CD4-positive, alpha-beta T cell treated with Interleukin-2 at 100 ng/mL for 4 hours (primary cell): ENCODE data around the gene PKDREJ.

Experiments
- DNase-seq: peaks from one replicate; pipeline ENCODE4 v3.0.0-alpha.2; 2020; ENCODE audit warnings: low spot score

The PKDREJ gene

DNA sequence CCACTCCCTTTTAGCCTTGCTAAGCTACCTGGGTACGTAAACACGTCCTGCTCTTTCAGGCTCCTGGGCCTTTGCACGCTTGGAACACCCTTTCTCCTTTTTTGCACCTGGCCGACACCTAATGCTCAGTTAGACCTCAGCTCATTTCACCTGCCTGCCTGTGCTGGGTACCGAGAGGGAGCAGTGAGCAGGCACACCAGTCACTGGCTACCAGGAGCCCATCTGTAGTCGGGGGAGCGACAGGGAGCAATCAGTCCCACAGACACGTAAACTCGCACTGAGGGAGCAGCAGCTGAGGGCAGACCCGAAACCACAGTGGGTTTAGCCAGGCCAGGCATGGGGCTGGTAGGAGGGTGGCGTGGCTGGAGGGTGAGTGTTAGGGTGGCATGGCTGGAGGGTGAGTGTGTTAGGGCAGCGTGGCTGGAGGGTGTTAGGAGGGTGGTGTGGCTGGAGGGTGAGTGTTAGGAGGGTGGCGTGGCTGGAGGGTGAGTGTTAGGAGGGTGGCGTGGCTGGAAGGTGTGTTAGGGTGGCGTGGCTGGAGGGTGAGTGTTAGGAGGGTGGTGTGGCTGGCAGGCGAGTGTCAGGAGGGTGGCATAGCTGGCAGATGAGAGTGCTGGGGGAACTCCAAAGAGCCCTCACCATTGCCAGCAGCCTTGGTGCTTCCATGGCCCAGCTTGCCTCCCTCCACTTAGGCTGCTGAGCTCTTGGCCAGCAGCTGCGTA is 27.1 kb upstream of the PKDREJ start:
- no peak for DNase-seq

- peak; percentile 52 for DNase-seq
These were observed 26.2 kb upstream of the PKDREJ start for GRCh38 chr22:46289244-46289891.

- DNase-seq, result no peak
These were observed 25.7 kb upstream of the PKDREJ start for GRCh38 chr22:46288846-46289243.

DNA sequence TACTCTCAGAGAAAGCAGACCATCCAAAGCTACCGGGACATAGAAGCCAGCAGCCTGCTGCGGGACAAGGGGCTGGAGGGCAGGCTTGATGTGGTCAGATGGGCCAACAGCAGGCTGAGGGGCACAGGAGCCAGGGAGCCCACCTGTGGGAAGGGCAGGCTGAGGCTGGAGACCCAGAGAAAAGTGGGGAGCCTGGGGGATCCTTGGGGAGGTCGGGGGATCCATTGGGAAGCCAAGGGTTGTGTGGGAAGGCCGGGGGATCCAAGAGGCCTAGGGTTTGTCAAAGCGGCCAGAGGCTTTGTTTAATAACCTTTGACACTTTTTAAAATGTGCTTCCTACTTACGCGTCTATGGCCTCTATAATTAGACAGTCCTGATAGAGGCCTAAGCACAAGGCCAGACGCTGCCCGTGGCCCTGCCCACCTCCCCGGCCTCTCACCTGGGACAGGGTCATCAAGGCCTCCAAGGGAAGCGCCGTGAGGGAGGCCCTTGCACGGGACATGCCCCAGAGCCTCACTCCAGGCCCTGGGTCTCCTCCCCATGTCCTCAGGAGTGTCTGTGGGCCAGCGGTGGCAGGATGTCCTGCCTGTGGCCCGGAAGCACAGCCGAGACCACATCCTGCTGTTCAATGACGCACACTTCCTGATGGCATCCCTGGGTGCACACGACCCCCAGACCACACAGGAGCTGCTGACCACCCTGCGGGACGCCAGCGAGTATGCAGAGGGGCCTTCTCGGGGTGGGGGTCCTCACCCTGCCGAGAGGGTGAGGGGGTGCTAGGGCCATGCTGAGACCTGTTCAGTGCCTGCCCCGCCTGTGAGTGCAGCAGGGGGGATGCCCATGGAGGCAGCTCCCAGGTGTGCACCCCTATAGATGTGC is 25.0 kb upstream of the PKDREJ start:
- DNase-seq, result peak; percentile 27

DNA sequence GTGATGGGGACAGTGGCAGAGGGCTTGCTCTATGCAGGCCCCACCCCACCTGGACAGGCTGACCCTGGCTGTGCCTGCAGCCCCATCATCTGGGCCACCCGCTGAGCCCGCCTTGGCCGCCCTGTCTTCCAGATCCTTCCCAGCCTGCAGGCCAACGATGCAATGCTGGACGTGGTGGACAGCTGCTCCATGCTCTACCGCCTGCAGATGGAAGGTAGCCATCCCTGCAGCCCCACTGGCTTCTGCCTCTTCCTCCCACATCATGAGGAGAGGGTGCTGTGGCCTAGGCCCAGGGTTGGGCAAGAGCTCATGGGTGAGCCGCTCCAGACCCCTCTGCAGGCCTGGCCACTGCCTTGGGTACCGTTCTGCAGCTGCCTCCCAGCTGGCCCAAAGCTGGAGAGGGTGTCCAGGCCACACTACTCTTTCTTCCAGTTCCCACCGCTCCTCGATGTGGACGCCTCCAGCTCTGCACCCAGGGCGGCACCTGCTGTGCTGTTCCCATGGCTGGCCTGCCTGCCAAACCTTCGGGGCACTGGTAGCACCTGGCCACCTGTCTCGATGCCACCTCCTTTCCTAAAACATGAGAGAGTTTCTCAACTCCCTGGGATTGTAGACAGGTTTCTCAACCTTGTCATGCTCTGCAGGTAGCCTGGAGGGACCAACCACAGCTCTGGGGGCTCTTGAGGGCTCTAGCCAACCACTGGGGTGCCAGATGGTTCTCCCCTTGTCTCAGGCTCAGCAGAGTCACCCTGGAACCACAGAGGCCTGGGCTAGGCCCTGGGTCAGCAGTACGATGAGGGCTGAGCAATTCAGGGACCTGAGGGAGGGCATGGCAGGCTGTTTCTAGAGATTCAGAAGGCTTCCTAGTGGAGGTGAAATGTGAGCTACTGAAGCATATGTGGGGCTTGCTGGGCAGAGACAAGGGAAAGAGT is 24.1 kb upstream of the PKDREJ start:
- no peak for DNase-seq

- DNase-seq, result no peak
These were observed 22.9 kb upstream of the PKDREJ start for GRCh38 chr22:46286006-46286405.

GRCh38 chr22:46281866-46282678 is 18.9 kb upstream of the PKDREJ start:
- DNase-seq, result no peak

DNA sequence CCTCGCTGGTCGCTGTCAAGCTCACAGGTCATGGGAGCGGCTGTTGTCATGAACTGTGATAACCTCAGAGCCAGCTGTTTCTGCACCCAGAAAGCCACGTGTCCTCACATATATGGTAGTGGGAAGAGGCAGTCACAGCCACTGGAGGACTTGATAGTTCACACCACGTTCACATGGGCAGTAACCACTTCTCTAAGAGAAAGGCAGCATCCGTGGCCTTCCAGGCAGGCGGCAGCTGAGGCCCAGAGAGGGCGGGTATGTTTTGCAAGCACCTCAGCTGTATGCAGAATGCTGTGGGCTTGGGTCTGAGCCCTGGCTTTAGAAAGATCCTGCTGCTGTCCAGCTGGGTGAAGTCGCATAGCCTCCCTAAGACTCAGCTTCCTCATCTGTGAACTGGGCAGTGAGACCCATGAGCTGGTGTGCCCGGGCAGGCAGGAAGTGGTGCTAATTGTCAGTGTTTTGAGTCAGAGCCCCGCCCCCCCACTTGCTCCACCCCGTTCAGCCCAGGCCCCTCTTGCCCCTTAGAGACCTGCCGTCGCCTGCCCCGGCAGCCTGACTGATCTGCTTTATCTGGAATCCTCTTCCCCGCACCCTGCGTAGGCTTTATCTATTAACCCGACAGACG is 18.0 kb upstream of the PKDREJ start:
- DNase-seq, result peak; percentile 56

DNA sequence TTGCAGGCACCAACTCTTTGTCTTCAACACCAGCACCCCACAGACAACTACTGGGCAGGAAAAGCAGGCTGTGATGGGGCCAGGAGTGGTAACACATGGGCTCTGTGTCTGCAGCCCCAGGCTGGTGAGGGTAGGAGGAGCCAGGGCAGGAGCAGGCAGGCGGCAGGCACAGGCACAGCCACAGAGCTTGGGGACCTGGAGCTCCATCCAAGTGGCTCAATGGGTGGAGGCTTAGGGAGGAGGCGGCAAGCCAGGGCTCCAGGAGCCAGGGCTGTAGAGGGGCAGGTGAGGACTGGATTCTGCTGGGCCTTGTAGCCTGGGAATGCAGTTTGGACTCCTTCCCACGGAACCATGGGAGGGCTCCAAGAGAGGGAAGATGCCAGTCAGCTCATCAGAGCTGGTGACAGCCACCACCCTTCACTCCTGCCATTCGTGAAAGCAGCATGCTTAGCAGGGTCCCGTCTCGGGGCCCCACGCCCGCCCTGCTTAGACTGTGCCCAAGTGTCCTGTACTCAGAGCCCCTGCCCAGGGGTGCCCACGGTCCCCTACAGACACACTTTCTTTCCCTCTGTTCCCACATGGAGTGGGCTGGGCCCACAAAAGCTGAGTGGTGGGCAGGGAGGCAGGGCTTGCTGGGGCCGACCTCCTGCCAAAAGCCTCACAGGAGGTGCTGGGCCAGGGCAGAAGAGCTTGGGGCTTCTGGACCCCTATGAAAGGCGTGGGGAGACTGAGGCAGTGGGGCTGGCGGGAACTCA is 17.1 kb upstream of the PKDREJ start:
- no peak for DNase-seq

DNA sequence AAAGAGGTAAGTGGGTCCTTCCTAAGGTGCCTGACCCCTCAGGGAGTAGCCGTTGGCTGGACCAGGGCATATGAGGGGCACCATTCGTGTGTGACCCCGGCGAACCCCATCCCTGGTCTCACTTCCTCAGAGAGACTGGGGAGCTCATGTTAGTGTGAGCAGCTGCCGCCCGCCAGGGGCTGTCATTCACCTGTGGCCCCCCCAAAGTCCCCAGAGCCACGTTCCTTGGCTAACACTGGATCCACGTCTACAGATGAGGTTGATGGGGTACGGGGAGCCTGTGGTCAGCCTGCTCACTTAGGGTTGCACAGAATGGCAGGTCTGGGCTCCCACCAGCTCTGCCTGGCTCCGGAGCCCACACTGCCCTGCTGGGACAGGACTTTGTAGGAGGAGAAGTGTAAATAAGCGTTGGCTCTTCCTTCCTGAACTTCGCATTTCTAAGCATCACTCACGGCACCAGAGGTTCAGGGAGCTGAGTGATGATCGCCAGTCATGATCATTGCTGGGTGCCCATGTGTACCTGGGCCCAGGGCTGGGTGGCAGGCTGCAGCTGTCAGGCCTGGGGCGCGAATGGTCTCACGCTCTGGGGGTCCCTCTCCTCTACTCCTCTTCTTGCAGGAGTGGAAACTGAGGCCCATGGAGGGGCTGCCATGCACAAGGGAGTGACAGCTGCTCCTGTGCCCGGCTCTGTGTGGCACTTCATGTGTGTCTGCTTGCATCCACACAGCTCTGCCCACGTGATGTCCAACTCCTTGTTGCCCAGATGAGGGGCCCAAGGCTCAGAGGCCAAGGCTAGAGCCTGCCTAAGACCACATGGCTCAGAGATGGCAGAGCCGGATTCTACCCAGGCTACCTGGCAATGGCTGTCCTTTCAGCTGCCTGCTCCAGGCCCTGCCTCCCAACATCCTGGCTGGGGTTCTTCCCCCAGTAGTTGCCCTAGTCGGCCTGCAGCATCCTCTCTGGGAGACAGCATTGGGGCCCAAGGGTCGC is 15.8 kb upstream of the PKDREJ start:
- DNase-seq, result no peak

GRCh38 chr22:46276563-46276962 is 13.4 kb upstream of the PKDREJ start:
- DNase-seq, result no peak

DNA sequence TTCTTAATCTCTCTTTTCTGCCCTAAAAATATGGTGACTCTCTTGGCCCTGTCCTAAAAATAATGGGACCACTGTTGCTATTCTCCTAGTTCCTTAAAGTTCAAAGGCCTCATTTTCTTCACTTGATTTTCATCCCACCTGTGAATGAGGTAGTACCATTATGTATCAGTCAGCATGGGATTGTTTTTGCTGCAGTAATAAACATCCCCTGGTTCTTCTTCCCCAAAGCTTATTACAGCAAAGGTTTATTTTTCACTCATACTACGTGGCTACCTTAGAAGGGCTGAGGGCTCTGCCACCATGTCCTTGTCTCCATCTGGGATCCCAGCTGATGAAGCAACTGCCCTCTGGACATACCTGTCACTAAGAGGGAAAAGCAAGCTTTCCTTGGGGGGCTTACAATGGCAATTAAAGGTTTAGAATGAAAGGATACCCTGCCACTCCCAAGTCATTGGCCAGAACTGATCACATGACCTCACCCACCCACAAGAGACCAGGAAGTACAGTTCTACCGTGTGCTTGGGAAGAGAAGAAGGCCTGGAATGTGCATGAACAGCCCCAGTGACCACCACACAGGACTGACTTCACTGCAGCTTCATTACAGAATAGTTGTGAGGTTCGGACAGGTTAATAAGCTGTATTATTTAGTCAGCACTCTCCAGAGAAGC is 12.4 kb upstream of the PKDREJ start:
- DNase-seq, result no peak

DNA sequence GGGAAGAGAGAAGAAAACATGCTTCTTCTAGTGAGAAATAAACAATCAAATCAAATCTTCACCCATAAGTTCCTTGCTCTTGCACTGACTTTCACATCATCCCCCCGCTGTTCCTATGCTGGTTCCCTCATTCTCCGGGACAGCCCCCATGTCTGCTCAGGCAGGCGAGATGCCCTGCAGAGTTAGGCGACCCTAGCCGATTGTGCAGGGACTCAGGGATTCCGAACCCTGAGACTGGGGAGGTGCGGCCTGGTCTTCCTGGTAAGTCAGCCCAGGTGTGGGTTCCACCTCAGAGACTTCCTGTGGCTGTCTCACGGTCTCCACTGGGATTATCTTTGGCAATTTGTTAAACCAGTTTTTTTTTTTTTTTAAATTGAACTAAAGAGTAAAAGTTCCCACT is 11.2 kb upstream of the PKDREJ start:
- no peak for DNase-seq

GRCh38 chr22:46273432-46274148 is 10.4 kb upstream of the PKDREJ start:
- no peak for DNase-seq

GRCh38 chr22:46272762-46273431 is 9.8 kb upstream of the PKDREJ start:
- DNase-seq, result no peak

GRCh38 chr22:46272196-46272595 is 9.1 kb upstream of the PKDREJ start:
- no peak for DNase-seq

GRCh38 chr22:46269564-46269963 is 6.4 kb upstream of the PKDREJ start:
- no peak for DNase-seq
